Caco-2 (cell line): Measurements from ENCODE around the gene CD46. TPM values are rescaled to one million over a fixed set of nuclear protein-coding genes. Genes with fewer than 3 reads are reported as not detected.
"Not testable (repeated sequence)": the region's sequence is repeated elsewhere in the genome, so short reads cannot be mapped to it uniquely, and the experiment has no call there.

Experiments
- BruUV-seq: library from RNA; stranded (reverse); fragments of 400-500 nt; replicated peaks from 2 replicates; lab custom pipeline; 2021; lab: Mats Ljungman, UMichigan
- CTCF ChIA-PET: fragments of 300-600 bp; sonication (Branson Sonifier 250); formaldehyde crosslinking; loops from one replicate; lab custom pipeline; 2022; ENCODE audit warnings: antibody characterized with exemption; lab: Charles Lee
- POLR2A ChIA-PET: fragments of 300-600 bp; sonication (Branson Sonifier 250); formaldehyde crosslinking; loops from one replicate; lab custom pipeline; 2022; ENCODE audit warnings: antibody characterized with exemption; lab: Charles Lee
- DNase-seq, 2 experiments: peaks; one replicate each; pipeline versions ENCODE4 v3.0.0 to v3.0.0-alpha.2; 2020 to 2022
- H3K27me3 ChIP-seq: replicated peaks from 2 replicates; pipeline ENCODE4 v1.6.0; 2011; ENCODE audit warnings: low read length; ENCODE audit not compliant: control insufficient read depth, insufficient read depth
- H3K36me3 ChIP-seq: 2 replicates; pipeline ENCODE4 v1.5.1; 2011; ENCODE audit warnings: low read length; ENCODE audit not compliant: control insufficient read depth, insufficient read depth
- H3K4me1 ChIP-seq: fragments of 250-450 bp; sonication (Bioruptor Pico); 2 replicates; pipeline ENCODE4 v1.5.1; 2020; ENCODE audit warnings: mild to moderate bottlenecking
- H3K4me3 ChIP-seq: 2 replicates; pipeline ENCODE4 v1.5.1; 2011; ENCODE audit warnings: low read depth, mild to moderate bottlenecking, control low read depth, low read length
- H3K9me3 ChIP-seq: fragments of 250-450 bp; sonication (Bioruptor Pico); 2 replicates; pipeline ENCODE4 v1.5.1; 2020; ENCODE audit warnings: mild to moderate bottlenecking, moderate library complexity
- H3K27ac Mint-ChIP-seq: one replicate; pipeline ENCODE4 v1.8.0; 2022; ENCODE audit warnings: mixed read lengths; ENCODE audit not compliant: unreplicated experiment
- H3K27me3 Mint-ChIP-seq: one replicate; pipeline ENCODE4 v1.8.0; 2022; ENCODE audit warnings: mixed read lengths; ENCODE audit not compliant: insufficient read depth, unreplicated experiment
- H3K36me3 Mint-ChIP-seq: one replicate; pipeline ENCODE4 v1.8.0; 2022; ENCODE audit warnings: mild to moderate bottlenecking, mixed read lengths; ENCODE audit not compliant: insufficient read depth, unreplicated experiment
- H3K4me1 Mint-ChIP-seq: one replicate; pipeline ENCODE4 v1.8.0; 2022; ENCODE audit warnings: low read depth, mixed read lengths; ENCODE audit not compliant: unreplicated experiment
- H3K4me3 Mint-ChIP-seq: one replicate; pipeline ENCODE4 v1.8.0; 2022; ENCODE audit warnings: mild to moderate bottlenecking, moderate library complexity, mixed read lengths; ENCODE audit not compliant: unreplicated experiment
- H3K9me3 Mint-ChIP-seq: one replicate; pipeline ENCODE4 v1.8.0; 2022; ENCODE audit warnings: mixed read lengths; ENCODE audit not compliant: unreplicated experiment
- CTCF ChIP-seq, 2 experiments: fragments of 200-600 bp in 1 of 2; IDR thresholded peaks; 1 replicate in 1 of 2; 2 replicates in 1 of 2; pipeline versions ENCODE4 v1.5.1 to v1.8.0; 2011 to 2022; ENCODE audit warnings: antibody characterized with exemption in 1 of 2, control low read depth in 1 of 2, inconsistent platforms in 1 of 2, low read depth in 1 of 2, low read length in 1 of 2, mild to moderate bottlenecking in 1 of 2, moderate library complexity in 1 of 2; ENCODE audit not compliant: insufficient read depth in 1 of 2, severe bottlenecking in 1 of 2, unreplicated experiment in 1 of 2
- intact Hi-C: fragments of 100-400 bp; cut with micrococcal nuclease; formaldehyde crosslinking; loops from one replicate; pipeline ENCODE4 v1.10.0; 2022; ENCODE audit not compliant: unreplicated experiment
- total RNA-seq: library from RNA; stranded (reverse); gene quantifications from 2 replicates; pipeline ENCODE4 v1.2.3, GENCODE V29; 2022

Gene CD46
- total RNA-seq, 1 experiment from 2014 or later = 166 TPM

- Mint-ChIP-seq H3K4me1 (no peaks in the 10 kb centered on the region), H3K27me3 (no peaks in the 10 kb centered on the region), H3K9me3 (peaks cover 13% of the 10 kb centered on the region), H3K36me3 (no peaks in the 10 kb centered on the region), H3K27ac (no peak overlapping the region), H3K4me3 (no peak overlapping the region)
- ChIA-PET CTCF (interaction anchor here (0.6 to 2.2 kb wide), 3 partner anchors 83 to 111 kb away, joined by 3 to 15 read pairs (median 3); no protein-coding TSS in a partner anchor), POLR2A (interaction anchor here (0.6 kb wide), 1 partner anchor 29 kb away, joined by 4 read pairs; no protein-coding TSS in a partner anchor)
- DNase-seq = peak; percentile 53 to 61
- Histone ChIP-seq H3K36me3 (no peaks in the 10 kb centered on the region), H3K4me1 (no peaks in the 10 kb centered on the region), H3K4me3 (no peak overlapping the region), H3K27me3 (no peaks in the 10 kb centered on the region), H3K9me3 (peaks cover 4% of the 10 kb centered on the region)
- intact Hi-C loops = loop anchor here (1.0 kb wide), 2 partner anchors 37 to 86 kb away; no protein-coding TSS in a partner anchor
- TF ChIP-seq CTCF (IDR thresholded peaks at IDR 0.05; ENCODE audit: insufficient read depth in 1 of 2, low read depth in 1 of 2, low read length in 1 of 2, severe bottlenecking in 1 of 2, unreplicated experiment in 1 of 2) = peak in 1 of 2 experiments; percentile 25
- BruUV-seq = no TSS peak
These were observed 40.6 kb upstream of the CD46 start for GRCh38 chr1:207711285-207711684.

- H3K4me1 Mint-ChIP-seq, CTCF ChIA-PET, H3K9me3 ChIP-seq, H3K27me3 Mint-ChIP-seq, DNase-seq, BruUV-seq, POLR2A ChIA-PET, H3K4me1 ChIP-seq, intact Hi-C loops, H3K36me3 ChIP-seq, H3K4me3 Mint-ChIP-seq, H3K36me3 Mint-ChIP-seq, H3K4me3 ChIP-seq, H3K27ac Mint-ChIP-seq, H3K27me3 ChIP-seq: not testable (repeated sequence)
- H3K9me3 Mint-ChIP-seq = peaks cover 13% of the 10 kb centered on the region
These were observed 39.2 kb upstream of the CD46 start for GRCh38 chr1:207712701-207713100.

- no peaks in the 10 kb centered on the region for H3K27me3 ChIP-seq
- Mint-ChIP-seq H3K27me3 (no peaks in the 10 kb centered on the region), H3K4me1 (no peaks in the 10 kb centered on the region), H3K9me3 (peaks cover 13% of the 10 kb centered on the region), H3K27ac (no peak overlapping the region), H3K36me3 (no peaks in the 10 kb centered on the region), H3K4me3 (no peak overlapping the region)
- no peak for TF ChIP-seq CTCF (IDR thresholded peaks at IDR 0.05; ENCODE audit: insufficient read depth in 1 of 2, low read depth in 1 of 2, low read length in 1 of 2, severe bottlenecking in 1 of 2, unreplicated experiment in 1 of 2)
- peaks cover 4% of the 10 kb centered on the region for H3K9me3 ChIP-seq
- ChIA-PET CTCF (interaction anchor here (0.6 kb wide), 1 partner anchor 76 kb away, joined by 5 read pairs; no protein-coding TSS in a partner anchor), POLR2A (no interaction called here)
- no peak for DNase-seq
- BruUV-seq = no TSS peak
- intact Hi-C loops = no loop called here
- H3K4me3 ChIP-seq = no peak overlapping the region
- H3K36me3 ChIP-seq = no peaks in the 10 kb centered on the region
- no peaks in the 10 kb centered on the region for H3K4me1 ChIP-seq
These were observed 38.3 kb upstream of the CD46 start for GRCh38 chr1:207713529-207713928.
